ENCODE measurements around the gene TTC23.
"Not testable (repeated sequence)": the region's sequence is repeated elsewhere in the genome, so short reads cannot be mapped to it uniquely, and the experiment has no call there.

Gene TTC23

GRCh38 chr15:99121691-99122410, 127.5 kb downstream of the TTC23 start:
- no peak for FAIRE-seq
- no peak for DNase-seq (ENCODE audit: low spot score)

GRCh38 chr15:99121207-99121606, 128.2 kb downstream of the TTC23 start:
- DNase-seq (ENCODE audit: low spot score), result no peak
- FAIRE-seq, result no peak

GRCh38 chr15:99120050-99120777, 129.2 kb downstream of the TTC23 start:
- FAIRE-seq (no peak), DNase-seq (ENCODE audit: low spot score) (no peak)

- FAIRE-seq (no peak), DNase-seq (ENCODE audit: low spot score) (no peak)
Measured at GRCh38 chr15:99118801-99119546, 130.4 kb downstream of the TTC23 start.

GRCh38 chr15:99118258-99118632, 131.1 kb downstream of the TTC23 start:
- no peak for DNase-seq (ENCODE audit: low spot score)

GRCh38 chr15:99117563-99118257, 131.7 kb downstream of the TTC23 start:
- no peak for DNase-seq (ENCODE audit: low spot score)
- FAIRE-seq, result no peak

More at GRCh38 chr15:99118258-99118632, 131.1 kb downstream of the TTC23 start:
- no peak for FAIRE-seq

- no peak for DNase-seq (ENCODE audit: low spot score)
- FAIRE-seq, result no peak
Measured at GRCh38 chr15:99117111-99117510, 132.3 kb downstream of the TTC23 start.

- no peak for FAIRE-seq
Measured at GRCh38 chr15:99115300-99116215, 133.8 kb downstream of the TTC23 start.

GRCh38 chr15:99114511-99115299, 134.7 kb downstream of the TTC23 start:
- FAIRE-seq, result no peak
- no peak for DNase-seq (ENCODE audit: low spot score)

More at GRCh38 chr15:99115300-99116215, 133.8 kb downstream of the TTC23 start:
- DNase-seq (ENCODE audit: low spot score), result no peak

- DNase-seq (ENCODE audit: low spot score) (no peak), FAIRE-seq (no peak)
Measured at GRCh38 chr15:99113547-99114271, 135.7 kb downstream of the TTC23 start.

GRCh38 chr15:99111641-99112040, 137.7 kb downstream of the TTC23 start:
- DNase-seq (ENCODE audit: low spot score); FAIRE-seq: not testable (repeated sequence)

- FAIRE-seq (no peak), DNase-seq (ENCODE audit: low spot score) (no peak)
Measured at GRCh38 chr15:99110581-99111320, 138.6 kb downstream of the TTC23 start.

GRCh38 chr15:99110093-99110492, 139.3 kb downstream of the TTC23 start:
- DNase-seq (ENCODE audit: low spot score) (no peak), FAIRE-seq (no peak)

GRCh38 chr15:99109555-99110021, 139.8 kb downstream of the TTC23 start:
- FAIRE-seq, result no peak
- DNase-seq (ENCODE audit: low spot score), result no peak

GRCh38 chr15:99108993-99109392, 140.4 kb downstream of the TTC23 start:
- DNase-seq (ENCODE audit: low spot score) (no peak), FAIRE-seq (no peak)

- no peak for DNase-seq (ENCODE audit: low spot score)
- FAIRE-seq, result no peak
Measured at GRCh38 chr15:99106417-99107220, 142.8 kb downstream of the TTC23 start.

Data from RCC 7860 (cell line).